ENCODE results near the gene UBTF. TPM values are rescaled to one million over a fixed set of nuclear protein-coding genes. Genes with fewer than 3 reads are reported as not detected.

UBTF gene
- total RNA-seq, 4 donors from 2014 or later: 38.9 to 57.4 (median 51.0) TPM

DNA sequence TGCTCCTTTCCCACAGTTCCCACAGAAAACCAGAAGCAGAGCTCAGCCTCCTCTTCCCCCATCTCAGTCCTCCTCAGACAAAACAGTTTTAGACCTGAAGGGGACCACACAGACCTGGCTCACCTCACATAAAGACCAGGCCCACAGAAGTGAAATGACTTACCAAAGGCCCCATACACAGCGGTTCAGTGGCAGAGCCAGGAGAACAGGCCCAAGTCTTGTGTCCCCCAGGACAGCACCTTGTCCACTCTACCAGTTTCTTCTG lies 5.3 kb downstream of the UBTF start:
- no peak overlapping the region for H3K4me3 ChIP-seq
- no peaks in the 10 kb centered on the region for H3K9me3 ChIP-seq
- WGBS, 2 donors: 83 to 100% methylated on average over 1 of the region's 1 CpG

GRCh38 chr17:44213403-44214229 lies 5.9 kb downstream of the UBTF start:
- DNase-seq: no peak
- 79 to 82% methylated on average over 10 to 15 of the region's 15 CpGs for WGBS, 2 donors
- Histone ChIP-seq H3K4me1 (peaks cover 26 to 72% (median 30%) of the 10 kb centered on the region in 3 donors), H3K27ac (no peak overlapping the region), H3K4me3 (no peak overlapping the region), H3K9me3 (no peaks in the 10 kb centered on the region), H3K27me3 (no peaks in the 10 kb centered on the region), H3K36me3 (peaks cover 33 to 92% (median 48%) of the 10 kb centered on the region in 3 donors)
- TF ChIP-seq, protein P1, sequence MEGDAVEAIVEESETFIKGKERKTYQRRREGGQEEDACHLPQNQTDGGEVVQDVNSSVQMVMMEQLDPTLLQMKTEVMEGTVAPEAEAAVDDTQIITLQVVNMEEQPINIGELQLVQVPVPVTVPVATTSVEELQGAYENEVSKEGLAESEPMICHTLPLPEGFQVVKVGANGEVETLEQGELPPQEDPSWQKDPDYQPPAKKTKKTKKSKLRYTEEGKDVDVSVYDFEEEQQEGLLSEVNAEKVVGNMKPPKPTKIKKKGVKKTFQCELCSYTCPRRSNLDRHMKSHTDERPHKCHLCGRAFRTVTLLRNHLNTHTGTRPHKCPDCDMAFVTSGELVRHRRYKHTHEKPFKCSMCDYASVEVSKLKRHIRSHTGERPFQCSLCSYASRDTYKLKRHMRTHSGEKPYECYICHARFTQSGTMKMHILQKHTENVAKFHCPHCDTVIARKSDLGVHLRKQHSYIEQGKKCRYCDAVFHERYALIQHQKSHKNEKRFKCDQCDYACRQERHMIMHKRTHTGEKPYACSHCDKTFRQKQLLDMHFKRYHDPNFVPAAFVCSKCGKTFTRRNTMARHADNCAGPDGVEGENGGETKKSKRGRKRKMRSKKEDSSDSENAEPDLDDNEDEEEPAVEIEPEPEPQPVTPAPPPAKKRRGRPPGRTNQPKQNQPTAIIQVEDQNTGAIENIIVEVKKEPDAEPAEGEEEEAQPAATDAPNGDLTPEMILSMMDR (IDR thresholded peaks at IDR 0.05): no peak
- TF ChIP-seq POLR2A (IDR thresholded peaks at IDR 0.05): no peak
- intact Hi-C loops (cut with DNase I): loop anchor here (5.0 kb wide), 1 partner anchor 109 kb away; the partner anchor contains the start of gene SLC25A39

More for the DNA sequence above, 5.3 kb downstream of the UBTF start:
- intact Hi-C loops (cut with DNase I): loop anchor here (5.0 kb wide), 1 partner anchor 108 kb away; the partner anchor contains the start of gene SLC25A39
- Histone ChIP-seq H3K27ac (no peak overlapping the region), H3K27me3 (no peaks in the 10 kb centered on the region), H3K36me3 (peaks cover 30 to 86% (median 46%) of the 10 kb centered on the region in 3 donors), H3K4me1 (peaks cover 26 to 67% (median 29%) of the 10 kb centered on the region in 3 donors)
- TF ChIP-seq, protein P1 (IDR thresholded peaks at IDR 0.05): no peak
- TF ChIP-seq POLR2A (IDR thresholded peaks at IDR 0.05): no peak
- DNase-seq: no peak

DNA sequence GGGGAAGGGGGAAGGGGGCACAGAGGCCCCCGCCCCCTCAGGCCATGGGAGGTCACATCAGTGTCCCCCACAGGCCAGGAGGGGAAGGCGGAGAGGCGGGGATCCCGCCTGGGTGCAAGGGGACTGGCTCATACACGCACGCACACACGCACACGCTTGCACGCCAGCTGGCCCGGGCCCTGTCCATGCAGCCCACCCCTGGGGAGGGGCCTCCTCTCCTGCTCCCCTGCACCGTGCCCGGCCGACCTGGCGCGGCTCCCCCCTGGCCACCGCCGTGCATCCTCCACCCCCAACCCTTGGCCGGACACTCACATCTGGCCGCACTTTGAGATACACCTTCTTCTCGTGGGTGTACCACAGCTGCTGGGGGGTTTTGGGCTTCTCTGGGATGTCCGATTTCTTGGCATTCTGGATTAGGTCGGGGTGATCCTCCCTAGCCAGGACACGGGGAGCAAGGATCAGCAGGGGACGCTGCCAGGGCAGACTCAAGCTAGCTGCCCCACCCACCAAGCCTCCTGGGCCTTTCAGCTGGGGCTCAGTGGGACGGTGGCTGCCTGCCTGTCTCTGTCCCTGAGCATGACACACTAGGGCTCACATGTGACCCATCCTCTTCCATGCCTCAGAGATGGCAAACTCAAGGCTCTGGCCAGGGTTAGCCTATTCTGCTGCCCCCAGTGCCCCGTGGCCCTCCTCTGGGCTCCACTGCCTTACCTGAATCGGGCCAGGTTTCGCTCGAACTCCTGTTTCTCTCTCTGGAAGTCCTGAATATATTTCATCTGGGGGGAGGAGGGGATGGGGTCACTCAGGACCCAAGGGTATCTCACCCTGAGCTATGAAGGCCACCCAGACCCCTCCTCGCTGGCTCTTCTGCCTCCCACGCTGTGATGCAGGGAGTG lies 6.7 kb downstream of the UBTF start:
- Histone ChIP-seq H3K4me1 (peaks cover 21 to 72% (median 31%) of the 10 kb centered on the region in 3 donors), H3K36me3 (peaks cover 34 to 100% (median 48%) of the 10 kb centered on the region in 3 donors), H3K4me3 (no peak overlapping the region), H3K9me3 (no peaks in the 10 kb centered on the region), H3K27me3 (no peaks in the 10 kb centered on the region), H3K27ac (no peak overlapping the region)
- TF ChIP-seq POLR2A (IDR thresholded peaks at IDR 0.05): no peak
- TF ChIP-seq, protein P1 (IDR thresholded peaks at IDR 0.05): no peak
- intact Hi-C loops (cut with DNase I): loop anchor here (5.0 kb wide), 1 partner anchor 110 kb away; the partner anchor contains the start of gene SLC25A39
- WGBS, 2 donors: 63 to 74% methylated on average over 6 to 18 of the region's 31 CpGs
- DNase-seq: no peak

- WGBS, 2 donors: 83 to 94% methylated on average over 3 to 15 of the region's 30 CpGs
- Histone ChIP-seq H3K27me3 (no peaks in the 10 kb centered on the region), H3K4me3 (no peak overlapping the region), H3K9me3 (no peaks in the 10 kb centered on the region), H3K4me1 (peaks cover 9 to 60% (median 19%) of the 10 kb centered on the region in 3 donors), H3K27ac (peak overlapping the region in 1 of 4 donors; percentile 69), H3K36me3 (peaks cover 46 to 100% (median 46%) of the 10 kb centered on the region in 3 donors)
- no peak for DNase-seq
- TF ChIP-seq, protein P1 (IDR thresholded peaks at IDR 0.05): no peak
- TF ChIP-seq POLR2A (IDR thresholded peaks at IDR 0.05): no peak
- intact Hi-C loops (cut with DNase I): loop anchor here (5.0 kb wide), 1 partner anchor 111 kb away; the partner anchor contains the start of gene SLC25A39
Measured at GRCh38 chr17:44211281-44212265, 7.9 kb downstream of the UBTF start.
